ENCODE data around the gene TRIP6. TPM values are rescaled to one million over a fixed set of nuclear protein-coding genes. Genes with fewer than 3 reads are reported as not detected.

TRIP6 gene, protein sequence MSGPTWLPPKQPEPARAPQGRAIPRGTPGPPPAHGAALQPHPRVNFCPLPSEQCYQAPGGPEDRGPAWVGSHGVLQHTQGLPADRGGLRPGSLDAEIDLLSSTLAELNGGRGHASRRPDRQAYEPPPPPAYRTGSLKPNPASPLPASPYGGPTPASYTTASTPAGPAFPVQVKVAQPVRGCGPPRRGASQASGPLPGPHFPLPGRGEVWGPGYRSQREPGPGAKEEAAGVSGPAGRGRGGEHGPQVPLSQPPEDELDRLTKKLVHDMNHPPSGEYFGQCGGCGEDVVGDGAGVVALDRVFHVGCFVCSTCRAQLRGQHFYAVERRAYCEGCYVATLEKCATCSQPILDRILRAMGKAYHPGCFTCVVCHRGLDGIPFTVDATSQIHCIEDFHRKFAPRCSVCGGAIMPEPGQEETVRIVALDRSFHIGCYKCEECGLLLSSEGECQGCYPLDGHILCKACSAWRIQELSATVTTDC
- total RNA-seq: 38.6 TPM

DNA sequence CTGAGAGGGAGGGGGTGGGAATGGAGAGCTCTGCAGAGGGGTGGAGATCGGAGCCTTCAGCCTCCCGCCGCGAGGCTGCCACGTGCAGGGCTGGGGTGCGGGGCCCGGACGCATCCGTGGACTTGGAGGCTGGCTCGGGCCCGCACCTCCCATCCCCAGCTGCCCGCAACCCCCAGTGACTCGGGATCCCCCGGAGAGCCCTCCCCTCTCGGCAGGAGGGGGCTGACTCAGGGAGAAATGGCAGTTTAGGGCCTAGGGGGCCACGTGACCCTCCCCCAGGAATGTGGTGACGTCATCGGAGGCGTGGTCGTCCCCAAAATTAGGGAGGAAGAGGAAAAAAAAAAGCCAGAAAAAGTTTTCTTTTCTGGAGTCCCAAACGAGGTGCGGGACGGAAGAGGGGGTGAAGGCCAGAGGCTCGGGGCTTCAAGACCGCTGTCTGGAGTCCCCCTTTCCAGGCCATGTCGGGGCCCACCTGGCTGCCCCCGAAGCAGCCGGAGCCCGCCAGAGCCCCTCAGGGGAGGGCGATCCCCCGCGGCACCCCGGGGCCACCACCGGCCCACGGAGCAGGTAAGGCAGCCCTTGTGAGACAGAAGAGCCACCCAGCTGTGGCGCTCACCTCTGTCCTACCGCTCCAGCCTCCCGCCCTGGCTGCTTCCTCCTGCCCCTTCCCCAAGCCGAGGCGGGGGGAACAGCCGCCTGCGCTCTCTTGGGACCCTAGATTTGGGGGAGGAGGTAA, at the start of gene TRIP6:
TRIP6 (plus strand) TSS at position 348 of the 736 bp plus-strand sequence; CDS start at position 459, 111 bp downstream.
- peak; percentile 97 for DNase-seq

GRCh38 chr7:100818366-100818765, 48.8 kb upstream of the TRIP6 start:
- no peak for DNase-seq

DNA sequence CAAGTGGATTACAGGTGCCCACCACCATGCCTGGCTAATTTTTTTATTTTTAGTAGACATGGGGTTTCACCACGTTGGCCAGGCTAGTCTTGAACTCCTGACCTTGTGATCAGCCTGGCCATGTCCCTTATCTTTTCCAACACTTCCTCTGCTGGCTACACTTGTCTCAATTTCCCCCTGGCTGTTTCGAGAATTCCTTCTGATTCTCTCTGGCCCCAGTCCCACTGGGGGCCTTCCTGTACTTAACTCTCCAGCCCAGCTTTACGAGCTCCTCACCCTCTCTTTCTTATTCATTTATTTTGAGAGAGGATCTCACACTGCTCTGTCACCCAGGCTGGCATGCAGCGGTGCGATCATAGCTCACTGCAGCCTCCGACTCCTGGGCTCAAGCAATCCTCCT, 48.4 kb upstream of the TRIP6 start:
- no peak for DNase-seq

GRCh38 chr7:100819586-100819985, 47.6 kb upstream of the TRIP6 start:
- no peak for DNase-seq

- DNase-seq: no peak
These were observed 44.7 kb upstream of the TRIP6 start for GRCh38 chr7:100822236-100823139.

DNA sequence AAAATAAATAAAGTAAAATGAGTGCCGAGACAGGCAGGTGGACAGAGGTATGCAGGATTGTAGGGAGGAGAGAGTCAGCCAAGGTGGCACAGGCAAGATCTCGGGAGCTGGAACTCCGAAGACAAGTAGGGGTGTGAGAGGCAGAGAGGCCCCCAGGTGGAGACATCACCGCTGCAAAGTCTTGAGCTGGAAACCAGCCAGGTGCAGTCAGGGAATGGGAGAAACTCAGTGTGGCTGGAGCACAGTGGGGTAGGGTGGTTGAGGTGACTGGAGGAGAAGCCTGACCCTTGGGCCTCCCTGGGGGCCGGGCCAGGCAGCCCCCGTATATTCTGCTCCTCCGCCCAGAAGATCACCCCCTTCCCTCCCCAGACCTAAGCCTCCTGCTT, 44.1 kb upstream of the TRIP6 start:
- no peak for DNase-seq

DNA sequence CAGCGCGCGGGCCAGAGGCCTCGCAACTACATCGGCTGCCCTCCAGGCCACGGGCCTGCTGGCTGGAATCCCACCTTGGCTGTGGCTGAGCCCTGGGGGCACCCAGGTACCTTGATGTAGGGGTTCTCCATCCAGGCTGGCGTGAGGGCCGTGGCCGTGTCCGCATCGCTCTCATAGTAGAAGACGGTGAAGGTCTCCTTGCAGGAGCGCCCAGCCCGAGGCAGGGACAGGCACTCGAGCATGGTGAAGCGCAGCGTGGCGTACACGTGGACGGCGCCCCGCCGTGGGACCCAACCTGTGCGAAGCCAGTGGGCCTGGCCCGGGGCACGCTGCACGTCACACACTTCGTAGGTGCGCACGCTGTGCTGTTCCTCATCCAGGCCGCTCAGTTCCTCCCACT, 43.7 kb upstream of the TRIP6 start:
- DNase-seq: no peak

GRCh38 chr7:100824499-100825214, 42.5 kb upstream of the TRIP6 start:
- DNase-seq: peak; percentile 48

GRCh38 chr7:100825215-100825671, 41.9 kb upstream of the TRIP6 start:
- DNase-seq: peak; percentile 30

DNA sequence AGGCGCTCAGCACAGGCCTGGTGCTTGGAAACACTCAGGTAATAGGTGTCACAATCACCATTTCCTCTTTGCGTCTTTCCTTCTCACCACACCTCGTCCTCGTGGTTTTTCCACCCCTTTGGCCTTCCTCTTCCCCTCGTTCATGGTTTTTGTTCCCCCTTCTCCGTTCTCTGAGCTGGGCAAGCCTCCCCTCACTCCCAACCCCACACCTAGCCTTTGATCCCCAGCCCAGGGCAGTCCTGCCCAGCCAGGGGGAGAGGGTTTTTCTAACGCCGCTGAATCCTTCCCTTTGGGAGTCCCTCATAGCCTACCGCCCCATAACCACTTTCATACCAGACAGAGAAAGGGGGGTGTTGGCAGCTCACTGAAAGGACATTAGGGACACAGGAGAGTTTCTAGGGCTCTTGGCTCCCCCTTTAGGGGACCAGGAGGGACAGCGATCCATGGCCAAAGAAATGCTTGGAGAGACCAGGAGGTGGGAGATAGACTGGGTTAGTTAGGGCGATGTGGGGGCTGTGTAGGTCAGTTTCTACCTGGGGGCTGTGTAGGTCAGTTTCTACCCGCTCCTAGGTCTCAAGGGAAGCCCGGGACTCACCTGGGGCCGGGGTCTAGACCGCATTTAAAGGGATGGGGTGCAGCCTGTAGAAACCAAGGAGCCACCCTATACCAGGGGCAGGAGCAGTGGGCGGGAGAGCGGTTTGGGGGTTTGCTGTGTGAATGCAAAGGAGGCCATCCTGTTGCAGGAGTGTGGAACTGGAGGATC, 41.3 kb upstream of the TRIP6 start:
- DNase-seq: peak; percentile 73

GRCh38 chr7:100826514-100827329, 40.5 kb upstream of the TRIP6 start:
- DNase-seq: peak; percentile 40

GRCh38 chr7:100827330-100828226, 39.6 kb upstream of the TRIP6 start, which contains the start of gene EPHB4:
EPHB4 (minus strand) TSS chr7:100827523; CDS start chr7:100827030, 493 bp downstream.
- DNase-seq: peak; percentile 98

GRCh38 chr7:100829150-100829716, 38.0 kb upstream of the TRIP6 start:
- peak; percentile 2 for DNase-seq

GRCh38 chr7:100830396-100830795, 36.8 kb upstream of the TRIP6 start:
- DNase-seq: no peak

GRCh38 chr7:100832281-100832633, 34.9 kb upstream of the TRIP6 start:
- no peak for DNase-seq

- DNase-seq: peak; percentile 64
These were observed 31.0 kb upstream of the TRIP6 start for GRCh38 chr7:100835903-100836811.

DNA sequence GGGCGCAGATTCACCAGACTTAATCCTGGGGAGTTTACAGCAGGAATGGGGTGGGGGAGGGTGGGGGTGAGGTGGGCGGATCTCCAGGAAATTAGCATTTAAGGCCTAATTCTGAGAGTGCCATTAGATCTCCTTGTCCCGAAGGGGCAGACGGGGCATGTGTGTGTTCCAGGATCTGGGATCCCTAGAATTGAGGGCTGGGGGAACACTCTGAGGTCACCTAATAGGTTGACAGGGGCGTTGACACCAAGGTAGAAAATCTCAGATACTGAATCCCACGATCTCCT, 30.4 kb upstream of the TRIP6 start:
- no peak for DNase-seq

Measured in tongue (tissue), 2 donors.